ENCODE results near the gene RAB31. TPM values are rescaled to one million over a fixed set of nuclear protein-coding genes. Genes with fewer than 3 reads are reported as not detected.

Gene RAB31
- total and polyA plus RNA-seq, 2 donors from 2014 or later = 17.3 to 77.1 TPM

DNA sequence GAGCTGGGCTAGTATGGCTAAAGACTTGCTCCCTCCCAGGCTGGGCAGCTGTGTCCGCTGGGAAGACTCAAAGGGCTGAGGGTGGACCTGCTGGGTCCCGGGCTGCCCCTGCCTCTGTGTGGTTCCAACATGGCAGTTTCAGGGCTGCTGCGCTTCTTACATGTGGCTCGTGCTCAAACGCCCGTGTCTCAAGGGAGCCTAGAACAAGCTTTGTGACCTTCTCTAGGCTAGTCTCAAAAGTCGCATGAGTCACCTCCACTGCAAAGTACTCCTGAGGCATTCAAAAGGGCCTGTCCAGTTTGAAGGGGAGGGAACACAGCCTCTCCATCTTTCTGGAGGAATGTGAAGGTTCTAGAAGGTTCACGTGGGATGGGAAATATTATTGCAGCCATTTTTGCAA is 44.7 kb upstream of the RAB31 start:
- no peak for TF ChIP-seq CTCF (IDR thresholded peaks at IDR 0.05; ENCODE audit: borderline replicate concordance, extremely low read depth, insufficient read depth)
- Histone ChIP-seq H3K27me3 (ENCODE audit: control insufficient read depth, insufficient read depth, low read length) (no peaks in the 10 kb centered on the region), H3K4me1 (ENCODE audit: control insufficient read depth in 2 of 3, insufficient read depth in 2 of 3, low read depth in 1 of 3, low read length in 3 of 3) (no peaks in the 10 kb centered on the region), H3K9me3 (ENCODE audit: control insufficient read depth in 2 of 3, insufficient read depth in 1 of 3, low read length in 3 of 3) (no peaks in the 10 kb centered on the region), H3K27ac (ENCODE audit: low read depth in 2 of 2, low read length in 2 of 2) (no peak overlapping the region), H3K9ac (ENCODE audit: low read length in 3 of 3) (no peak overlapping the region), H3K36me3 (ENCODE audit: control insufficient read depth in 2 of 3, insufficient read depth in 3 of 3, low read length in 3 of 3) (no peaks in the 10 kb centered on the region), H3K4me3 (ENCODE audit: low read length in 3 of 3) (no peak overlapping the region)
- FAIRE-seq (no peak), DNase-seq (no peak)
- intact Hi-C loops (cut with DNase I) = no loop called here

DNA sequence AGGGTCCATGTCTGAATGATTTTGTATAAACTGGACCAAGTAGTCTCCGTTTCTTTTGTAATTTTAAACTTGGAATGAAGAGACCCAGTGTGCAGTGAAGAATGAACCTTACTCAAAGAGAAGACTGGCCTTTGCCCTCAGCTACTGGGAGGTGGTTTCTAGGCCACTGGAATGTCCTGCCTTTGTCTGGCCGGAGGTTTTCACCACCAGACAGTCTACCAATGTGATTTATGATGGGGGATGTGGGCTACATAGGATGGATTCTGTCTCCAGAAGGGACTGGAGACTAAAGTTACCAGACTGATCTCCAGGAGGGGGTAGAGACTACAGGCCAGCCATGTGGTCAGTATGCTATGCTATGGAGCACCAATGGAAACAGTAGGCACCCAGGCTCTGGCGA is 42.8 kb upstream of the RAB31 start:
- DNase-seq (peak in 3 of 5 donors; percentile 23 to 65 (median 46)), FAIRE-seq (no peak)
- Histone ChIP-seq H3K36me3 (ENCODE audit: control insufficient read depth in 2 of 3, insufficient read depth in 3 of 3, low read length in 3 of 3) (no peaks in the 10 kb centered on the region), H3K9ac (ENCODE audit: low read length in 3 of 3) (no peak overlapping the region), H3K27ac (ENCODE audit: low read depth in 2 of 2, low read length in 2 of 2) (no peak overlapping the region), H3K9me3 (ENCODE audit: control insufficient read depth in 2 of 3, insufficient read depth in 1 of 3, low read length in 3 of 3) (no peaks in the 10 kb centered on the region), H3K27me3 (ENCODE audit: control insufficient read depth, insufficient read depth, low read length) (no peaks in the 10 kb centered on the region), H3K4me3 (ENCODE audit: low read length in 3 of 3) (no peak overlapping the region), H3K4me1 (ENCODE audit: control insufficient read depth in 2 of 3, insufficient read depth in 2 of 3, low read depth in 1 of 3, low read length in 3 of 3) (no peaks in the 10 kb centered on the region)
- intact Hi-C loops (cut with DNase I) = no loop called here
- no peak for TF ChIP-seq CTCF (IDR thresholded peaks at IDR 0.05; ENCODE audit: borderline replicate concordance, extremely low read depth, insufficient read depth)

DNA sequence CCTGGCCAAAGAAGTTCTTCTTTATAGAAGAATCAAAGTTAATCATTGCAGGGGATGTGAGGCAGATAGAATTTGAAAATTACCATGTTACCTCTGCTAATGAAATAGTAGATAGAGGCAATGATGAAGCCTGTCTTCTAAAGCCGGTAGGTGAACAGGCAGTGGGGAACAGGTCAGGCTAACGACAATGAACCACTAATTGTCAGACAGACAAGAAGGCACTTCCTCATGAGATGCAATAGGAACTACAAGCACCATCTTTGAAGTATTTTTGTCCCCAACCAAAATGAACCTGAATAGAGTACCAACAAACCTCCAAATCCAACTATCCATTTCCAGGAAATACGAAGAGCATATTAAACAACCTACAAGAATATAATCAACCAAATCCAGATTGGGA is 41.6 kb upstream of the RAB31 start:
- Histone ChIP-seq H3K27me3 (ENCODE audit: control insufficient read depth, insufficient read depth, low read length) (no peaks in the 10 kb centered on the region), H3K9me3 (ENCODE audit: control insufficient read depth in 2 of 3, insufficient read depth in 1 of 3, low read length in 3 of 3) (no peaks in the 10 kb centered on the region), H3K9ac (ENCODE audit: low read length in 3 of 3) (no peak overlapping the region), H3K36me3 (ENCODE audit: control insufficient read depth in 2 of 3, insufficient read depth in 3 of 3, low read length in 3 of 3) (no peaks in the 10 kb centered on the region), H3K4me1 (ENCODE audit: control insufficient read depth in 2 of 3, insufficient read depth in 2 of 3, low read depth in 1 of 3, low read length in 3 of 3) (no peaks in the 10 kb centered on the region), H3K4me3 (ENCODE audit: low read length in 3 of 3) (no peak overlapping the region), H3K27ac (ENCODE audit: low read depth in 2 of 2, low read length in 2 of 2) (no peak overlapping the region)
- TF ChIP-seq CTCF (IDR thresholded peaks at IDR 0.05; ENCODE audit: borderline replicate concordance, extremely low read depth, insufficient read depth) = no peak
- FAIRE-seq = no peak
- DNase-seq = no peak
- intact Hi-C loops (cut with DNase I) = no loop called here

DNA sequence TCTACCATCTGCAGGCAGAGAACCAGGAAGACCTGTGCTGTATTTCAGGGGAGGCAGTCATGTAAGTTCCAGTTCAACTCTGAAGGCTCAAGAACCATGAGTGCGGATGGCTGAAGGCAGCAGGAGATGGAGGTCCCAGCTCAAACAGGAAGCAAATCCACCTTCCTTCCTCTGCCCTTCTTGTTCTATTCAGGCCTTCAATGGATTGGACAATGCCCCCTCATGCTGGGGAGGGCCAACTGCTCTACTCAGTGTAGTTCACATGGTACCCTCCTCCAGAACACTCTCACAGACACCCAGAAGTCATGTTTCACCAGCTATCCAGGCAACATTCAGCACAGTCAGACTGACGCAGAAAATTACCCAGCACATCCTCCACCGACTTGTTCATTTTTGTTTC is 39.1 kb upstream of the RAB31 start:
- Histone ChIP-seq H3K27me3 (ENCODE audit: control insufficient read depth, insufficient read depth, low read length) (no peaks in the 10 kb centered on the region), H3K27ac (ENCODE audit: low read depth in 2 of 2, low read length in 2 of 2) (no peak overlapping the region), H3K4me1 (ENCODE audit: control insufficient read depth in 2 of 3, insufficient read depth in 2 of 3, low read depth in 1 of 3, low read length in 3 of 3) (peaks cover 0 to 4% (median 0%) of the 10 kb centered on the region in 3 donors), H3K9ac (ENCODE audit: low read length in 3 of 3) (no peak overlapping the region), H3K4me3 (ENCODE audit: low read length in 3 of 3) (no peak overlapping the region), H3K36me3 (ENCODE audit: control insufficient read depth in 2 of 3, insufficient read depth in 3 of 3, low read length in 3 of 3) (no peaks in the 10 kb centered on the region), H3K9me3 (ENCODE audit: control insufficient read depth in 2 of 3, insufficient read depth in 1 of 3, low read length in 3 of 3) (no peaks in the 10 kb centered on the region)
- no peak for FAIRE-seq
- intact Hi-C loops (cut with DNase I) = no loop called here
- no peak for DNase-seq
- no peak for TF ChIP-seq CTCF (IDR thresholded peaks at IDR 0.05; ENCODE audit: borderline replicate concordance, extremely low read depth, insufficient read depth)
